ENCODE measurements around the gene ITPA. TPM values are rescaled to one million over a fixed set of nuclear protein-coding genes. Genes with fewer than 3 reads are reported as not detected.

ITPA gene
- total RNA-seq: 60.6 TPM

GRCh38 chr20:3209257-3209945 is at the start of gene ITPA:
ITPA (plus strand) TSS chr20:3209498; CDS start chr20:3209552, 54 bp downstream.
- ATAC-seq: peak; percentile 44

GRCh38 chr20:3160418-3160817 is 48.9 kb upstream of the ITPA start:
- ATAC-seq: no peak

GRCh38 chr20:3161316-3162079 is 47.8 kb upstream of the ITPA start:
- no peak for ATAC-seq

- ATAC-seq: no peak
Observed at GRCh38 chr20:3162080-3162611, 47.2 kb upstream of the ITPA start.

GRCh38 chr20:3163099-3164042 is 45.9 kb upstream of the ITPA start:
- ATAC-seq: no peak

GRCh38 chr20:3164043-3164762 is 45.1 kb upstream of the ITPA start:
- ATAC-seq: no peak

GRCh38 chr20:3164763-3165410 is 44.4 kb upstream of the ITPA start:
- ATAC-seq: no peak

GRCh38 chr20:3165473-3166337 is 43.6 kb upstream of the ITPA start:
- ATAC-seq: no peak

- ATAC-seq: no peak
Observed at GRCh38 chr20:3166338-3166912, 42.9 kb upstream of the ITPA start.

- ATAC-seq: peak; percentile 3
Observed at GRCh38 chr20:3166913-3167342, 42.4 kb upstream of the ITPA start.

GRCh38 chr20:3167738-3168078 is 41.6 kb upstream of the ITPA start:
- ATAC-seq: no peak

- ATAC-seq: no peak
Observed at GRCh38 chr20:3168079-3168828, 41.0 kb upstream of the ITPA start.

- no peak for ATAC-seq
Observed at GRCh38 chr20:3168829-3169590, 40.3 kb upstream of the ITPA start.

GRCh38 chr20:3171391-3172125 is 37.7 kb upstream of the ITPA start:
- no peak for ATAC-seq

- no peak for ATAC-seq
Observed at GRCh38 chr20:3172126-3172932, 37.0 kb upstream of the ITPA start.

GRCh38 chr20:3172933-3173609 is 36.2 kb upstream of the ITPA start, which contains the start of gene LZTS3:
LZTS3 (minus strand) TSS chr20:3173549; CDS start chr20:3167163, 6,386 bp downstream.
- peak; percentile 65 for ATAC-seq

Measured in esophagus mucosa (tissue), 1 donor.